Liver (tissue), 9 donors: ENCODE data around the gene AGMAT. TPM values are rescaled to one million over a fixed set of nuclear protein-coding genes. Genes with fewer than 3 reads are reported as not detected.

Source experiments
- DNase-seq: peaks from one replicate; pipeline ENCODE4 v3.0.0-alpha.2; 2017; ENCODE audit warnings: low spot score
- H3K27ac ChIP-seq, 2 donors: one replicate each; pipeline ENCODE4 v1.7.0; 2013; ENCODE audit warnings: inconsistent platforms in 2 of 2, low read length in 2 of 2, control low read depth in 1 of 2, low read depth in 1 of 2, mild to moderate bottlenecking in 1 of 2
- H3K27me3 ChIP-seq, 4 donors: one replicate each; pipeline versions ENCODE4 v1.6.1 to v1.7.0; 2013; ENCODE audit warnings: low read length in 3 of 4, inconsistent platforms in 1 of 4, mild to moderate bottlenecking in 1 of 4, moderate library complexity in 1 of 4; ENCODE audit not compliant: control insufficient read depth in 4 of 4, insufficient read depth in 4 of 4
- H3K36me3 ChIP-seq, 4 donors: one replicate each; pipeline versions ENCODE4 v1.6.1 to v1.7.0; 2013; ENCODE audit warnings: low read length in 3 of 4, mild to moderate bottlenecking in 3 of 4, low read depth in 1 of 4, moderate library complexity in 1 of 4; ENCODE audit not compliant: control insufficient read depth in 4 of 4, insufficient read depth in 3 of 4
- H3K4me1 ChIP-seq, 4 donors: one replicate each; pipeline versions ENCODE4 v1.6.1 to v1.7.0; 2013; ENCODE audit warnings: low read length in 3 of 4, mild to moderate bottlenecking in 3 of 4, moderate library complexity in 1 of 4; ENCODE audit not compliant: control insufficient read depth in 4 of 4, insufficient read depth in 4 of 4
- H3K4me3 ChIP-seq, 3 donors: one replicate each; pipeline versions ENCODE4 v1.6.1 to v1.7.0; 2013; ENCODE audit warnings: low read length in 3 of 3, control low read depth in 1 of 3, low read depth in 1 of 3, mild to moderate bottlenecking in 1 of 3
- H3K9ac ChIP-seq, 2 donors: one replicate each; pipeline ENCODE4 v1.7.0; 2013; ENCODE audit warnings: low read length in 2 of 2, mild to moderate bottlenecking in 2 of 2, moderate library complexity in 2 of 2, control low read depth in 1 of 2, low read depth in 1 of 2
- H3K9me3 ChIP-seq, 4 donors: one replicate each; pipeline versions ENCODE4 v1.6.1 to v1.7.0; 2013; ENCODE audit warnings: low read length in 3 of 4; ENCODE audit not compliant: control insufficient read depth in 4 of 4
- ATF3 ChIP-seq: IDR thresholded peaks from 2 replicates; pipeline ENCODE4 v1.6.1; 2016; ENCODE audit warnings: antibody characterized with exemption
- CTCF ChIP-seq: fragments of 150-350 bp; IDR thresholded peaks from 2 replicates; pipeline ENCODE4 v1.5.1; 2017; ENCODE audit warnings: improper control_type of control experiment, low read depth, low read length; ENCODE audit not compliant: missing input control
- EGR1 ChIP-seq, 2 donors: IDR thresholded peaks; 2 replicates each; pipeline ENCODE4 v1.6.1; 2016 to 2018; ENCODE audit warnings: antibody characterized with exemption in 2 of 2, low read depth in 2 of 2
- FOXA1 ChIP-seq: IDR thresholded peaks from 2 replicates; pipeline ENCODE4 v1.6.1; 2016; ENCODE audit warnings: antibody characterized with exemption
- FOXA2 ChIP-seq: IDR thresholded peaks from 2 replicates; pipeline ENCODE4 v1.6.1; 2016; ENCODE audit warnings: antibody characterized with exemption
- GABPA ChIP-seq, 2 donors: IDR thresholded peaks in 1 of 2; conservative IDR thresholded peaks in 1 of 2; 2 replicates each; pipeline ENCODE4 v1.6.1; 2016; ENCODE audit warnings: antibody characterized with exemption in 2 of 2, mild to moderate bottlenecking in 1 of 2, moderate library complexity in 1 of 2
- HNF4A ChIP-seq, 2 donors: conservative IDR thresholded peaks; 2 replicates each; pipeline ENCODE4 v1.6.1; 2016; ENCODE audit warnings: antibody characterized with exemption in 2 of 2, mild to moderate bottlenecking in 2 of 2
- HNF4G ChIP-seq: IDR thresholded peaks from 2 replicates; pipeline ENCODE4 v1.6.1; 2016; ENCODE audit warnings: antibody characterized with exemption
- JUND ChIP-seq, 2 donors: IDR thresholded peaks; 2 replicates each; pipeline ENCODE4 v1.6.1; 2016; ENCODE audit warnings: antibody characterized with exemption in 2 of 2
- MAX ChIP-seq: IDR thresholded peaks from 2 replicates; pipeline ENCODE4 v1.6.1; 2016; ENCODE audit warnings: antibody characterized with exemption
- NR2F2 ChIP-seq: IDR thresholded peaks from 2 replicates; pipeline ENCODE4 v1.6.1; 2016; ENCODE audit warnings: antibody characterized with exemption
- RAD21 ChIP-seq, 2 donors: IDR thresholded peaks; 2 replicates each; pipeline ENCODE4 v1.6.1; 2016; ENCODE audit warnings: antibody characterized with exemption in 2 of 2, mild to moderate bottlenecking in 2 of 2
- REST ChIP-seq: IDR thresholded peaks from 2 replicates; pipeline ENCODE4 v1.6.1; 2016; ENCODE audit warnings: antibody characterized with exemption, mild to moderate bottlenecking
- RXRA ChIP-seq, 2 donors: IDR thresholded peaks; 2 replicates each; pipeline ENCODE4 v1.6.1; 2017 to 2018; ENCODE audit warnings: antibody characterized with exemption in 2 of 2, mild to moderate bottlenecking in 1 of 2
- SP1 ChIP-seq: IDR thresholded peaks from 2 replicates; pipeline ENCODE4 v1.6.1; 2018; ENCODE audit warnings: antibody characterized with exemption, mild to moderate bottlenecking
- TAF1 ChIP-seq: conservative IDR thresholded peaks from 2 replicates; pipeline ENCODE4 v1.6.1; 2016; ENCODE audit warnings: antibody characterized with exemption, mild to moderate bottlenecking
- YY1 ChIP-seq: IDR thresholded peaks from 2 replicates; pipeline ENCODE4 v1.6.1; 2016; ENCODE audit warnings: antibody characterized with exemption, mild to moderate bottlenecking
- ZBTB33 ChIP-seq: IDR thresholded peaks from 2 replicates; pipeline ENCODE4 v1.6.1; 2016; ENCODE audit warnings: antibody characterized with exemption
- WGBS: extraction: QIAGEN DNeasy Blood & Tissue Kit; methylation state at CpG from one replicate; pipeline ENCODE4 v1.1.7; 2013; 5-methylcytosine and 5-hydroxymethylcytosine counted together
- polyA plus RNA-seq, 2 donors: library from polyadenylated mRNA; stranded (reverse) in 1 of 2; unstranded in 1 of 2; fragments of 200-250 nt in 1 of 2; fragments of >200 nt in 1 of 2; fragmentation: Nextera tagmentation in 1 of 2; extraction: Ambion mirVana in 1 of 2; gene quantifications; one replicate each; pipeline versions ENCODE4 v1.2.1 to v1.2.3, GENCODE V29; 2013 to 2015
- total RNA-seq, 2 donors: library from RNA; depleted of rRNA; stranded (reverse); fragments of >200 nt; gene quantifications; one replicate each; pipeline ENCODE4 v1.2.3, GENCODE V29; 2014
- donor health status: healthy.
- donor health status: healthy.
- donor health status: healthy.
- donor health status: healthy.
- donor health status: healthy.

Gene AGMAT
- total and polyA plus RNA-seq, 4 donors, result 31.9 to 83.6 (median 40.6) TPM

GRCh38 chr1:15598436-15598835 is 13.6 kb upstream of the AGMAT start:
- peaks cover 0 to 21% (median 14%) of the 10 kb centered on the region in 4 donors for H3K4me1 ChIP-seq
- 60% methylated on average over 2 of the region's 2 CpGs for WGBS
- H3K27me3 ChIP-seq, result no peaks in the 10 kb centered on the region
- H3K9ac ChIP-seq, result no peak overlapping the region
- H3K4me3 ChIP-seq, result no peak overlapping the region
- TF ChIP-seq ATF3 (no peak), FOXA1 (no peak), NR2F2 (no peak), MAX (no peak), SP1 (no peak), GABPA (IDR thresholded peaks at IDR 0.05 in 1 of 2, conservative IDR thresholded peaks at IDR 0.05 in 1 of 2) (no peak), YY1 (no peak), TAF1 (no peak), HNF4G (no peak), CTCF (no peak), RXRA (IDR thresholded peaks at IDR 0.05) (no peak), EGR1 (IDR thresholded peaks at IDR 0.05; ENCODE audit: low read depth in 2 of 2) (no peak), ZBTB33 (no peak), HNF4A (conservative IDR thresholded peaks at IDR 0.05) (no peak), RAD21 (IDR thresholded peaks at IDR 0.05) (no peak), JUND (IDR thresholded peaks at IDR 0.05) (no peak), REST (no peak), FOXA2 (no peak)
- H3K36me3 ChIP-seq, result no peaks in the 10 kb centered on the region
- DNase-seq, result no peak
- no peaks in the 10 kb centered on the region for H3K9me3 ChIP-seq
- no peak overlapping the region for H3K27ac ChIP-seq
